B cell (primary cell): ENCODE results near the gene EFNA3. TPM values are rescaled to one million over a fixed set of nuclear protein-coding genes. Genes with fewer than 3 reads are reported as not detected.

ENCODE experiments used
- ATAC-seq: fragments of 200-7000 bp; cut with Tn5 transposase; one replicate; pipeline ENCODE4 v1.10.0; 2021; ENCODE audit warnings: low read depth, mild to moderate bottlenecking, moderate number of reproducible peaks, moderate library complexity
- CTCF ChIA-PET: fragments of 350-600 bp; sonication (Branson Sonifier 250); formaldehyde crosslinking; loops from one replicate; lab custom pipeline; 2021; ENCODE audit warnings: antibody characterized with exemption, inconsistent platforms; lab: Charles Lee
- POLR2A ChIA-PET: fragments of 350-600 bp; sonication (Branson Sonifier 250); formaldehyde crosslinking; loops from one replicate; lab custom pipeline; 2021; ENCODE audit warnings: antibody characterized with exemption; lab: Charles Lee
- DNase-seq: peaks from one replicate; pipeline ENCODE4 v3.0.0; 2013
- H2AFZ ChIP-seq: 2 replicates; pipeline ENCODE4 v1.6.1; 2012; ENCODE audit warnings: mild to moderate bottlenecking, low read depth, low read length; ENCODE audit not compliant: insufficient read depth, poor library complexity, severe bottlenecking
- H3K27ac ChIP-seq, 2 donors: 1 replicate in 1 of 2; 2 replicates in 1 of 2; pipeline ENCODE4 v1.5.1; 2012 to 2013; ENCODE audit warnings: low read length in 2 of 2, mild to moderate bottlenecking in 2 of 2, moderate library complexity in 1 of 2
- H3K27me3 ChIP-seq, 4 experiments: fragments of 200-600 bp in 1 of 4; sonication (generic) in 1 of 4; replicated peaks in 1 of 4; 1 replicate in 2 of 4; 2 replicates in 2 of 4; pipeline versions ENCODE4 v1.6.1 to v1.7.0; 2013 to 2016; ENCODE audit warnings: low read length in 3 of 4, mild to moderate bottlenecking in 2 of 4, mixed read lengths in 1 of 4, moderate library complexity in 1 of 4; ENCODE audit not compliant: insufficient read depth in 4 of 4, control insufficient read depth in 3 of 4; ENCODE audit errors: control extremely low read depth in 1 of 4
- H3K36me3 ChIP-seq, 2 experiments: replicated peaks in 1 of 2; 1 replicate in 1 of 2; 2 replicates in 1 of 2; pipeline versions ENCODE4 v1.6.1 to v1.7.1; 2013; ENCODE audit warnings: low read length in 1 of 2; ENCODE audit not compliant: insufficient read depth in 2 of 2, control insufficient read depth in 1 of 2; ENCODE audit errors: control extremely low read depth in 1 of 2, extremely low read depth in 1 of 2
- H3K4me1 ChIP-seq, 2 donors: fragments of 200-600 bp in 1 of 2; sonication (generic) in 1 of 2; 1 replicate in 1 of 2; 2 replicates in 1 of 2; pipeline versions ENCODE4 v1.5.1 to v1.6.1; 2013 to 2017; ENCODE audit warnings: low read length in 2 of 2; ENCODE audit not compliant: control insufficient read depth in 2 of 2, insufficient read depth in 2 of 2
- H3K4me2 ChIP-seq: replicated peaks from 2 replicates; pipeline ENCODE3; 2012; ENCODE audit warnings: mild to moderate bottlenecking, low read depth, low read length; ENCODE audit not compliant: poor library complexity, severe bottlenecking
- H3K4me3 ChIP-seq, 5 experiments: fragments of 200-600 bp in 1 of 5; sonication (generic) in 1 of 5; 1 replicate in 3 of 5; 2 replicates in 2 of 5; pipeline versions ENCODE4 v1.5.1 to v1.7.0; 2011 to 2016; ENCODE audit warnings: low read length in 4 of 5, mild to moderate bottlenecking in 4 of 5, low read depth in 2 of 5, control low read depth in 1 of 5, moderate library complexity in 1 of 5; ENCODE audit not compliant: insufficient read depth in 1 of 5; ENCODE audit errors: control extremely low read depth in 1 of 5, extremely low read depth in 1 of 5
- H3K79me2 ChIP-seq: fragments of 200-600 bp; sonication (generic); one replicate; pipeline ENCODE4 v1.6.0; 2016; ENCODE audit warnings: low read length; ENCODE audit not compliant: control insufficient read depth, insufficient read depth
- H3K9ac ChIP-seq: fragments of 200-600 bp; sonication (generic); 2 replicates; pipeline ENCODE4 v1.6.1; 2017; ENCODE audit warnings: mild to moderate bottlenecking, low read length, moderate library complexity
- H3K9me3 ChIP-seq, 3 donors: one replicate each; pipeline versions ENCODE4 v1.6.1 to v1.7.1; 2013; ENCODE audit warnings: low read length in 2 of 3; ENCODE audit not compliant: control insufficient read depth in 2 of 3, insufficient read depth in 1 of 3; ENCODE audit errors: control extremely low read depth in 1 of 3
- H4K20me1 ChIP-seq: 2 replicates; pipeline ENCODE4 v1.6.0; 2012; ENCODE audit warnings: mild to moderate bottlenecking, low read length; ENCODE audit not compliant: insufficient read depth, control insufficient read depth, poor library complexity, severe bottlenecking
- H3K27ac Mint-ChIP-seq: one replicate; pipeline ENCODE4 v1.8.0; 2021; ENCODE audit warnings: mixed read lengths
- H3K27me3 Mint-ChIP-seq: one replicate; pipeline ENCODE4 v1.8.0; 2021; ENCODE audit warnings: mixed read lengths
- H3K4me1 Mint-ChIP-seq: one replicate; pipeline ENCODE4 v1.8.0; 2021; ENCODE audit warnings: mixed read lengths
- H3K4me3 Mint-ChIP-seq: one replicate; pipeline ENCODE4 v1.8.0; 2021; ENCODE audit warnings: mixed read lengths
- H3K9me3 Mint-ChIP-seq: one replicate; pipeline ENCODE4 v1.8.0; 2022; ENCODE audit warnings: mixed read lengths; ENCODE audit not compliant: insufficient read depth
- CTCF ChIP-seq: fragments of 200-600 bp; IDR thresholded peaks from one replicate; pipeline ENCODE4 v1.8.0; 2022; ENCODE audit warnings: antibody characterized with exemption, mild to moderate bottlenecking
- EZH2 ChIP-seq: IDR thresholded peaks from 2 replicates; pipeline ENCODE4 v1.6.1; 2012; ENCODE audit warnings: borderline replicate concordance, low read depth, mild to moderate bottlenecking, moderate library complexity, low read length; ENCODE audit not compliant: insufficient read depth, poor library complexity, severe bottlenecking
- WGBS: methylation state at CpG from one replicate; pipeline ENCODE4 v1.1.5; 2013; ENCODE audit warnings: missing lambda C conversion rate; ENCODE audit not compliant: insufficient coverage; 5-methylcytosine and 5-hydroxymethylcytosine counted together
- intact Hi-C: fragments of 100-400 bp; cut with micrococcal nuclease; formaldehyde crosslinking; loops from one replicate; pipeline ENCODE4 v1.10.0; 2022
- polyA plus RNA-seq: library from polyadenylated mRNA; depleted of rRNA; stranded (reverse); fragments of >200 nt; gene quantifications from 2 replicates; pipeline ENCODE4 v1.2.3, GENCODE V29; 2012
- total RNA-seq, 2 donors: library from RNA; stranded (reverse); fragments of 120-200 nt in 1 of 2; gene quantifications; 1 replicate in 1 of 2; 2 replicates in 1 of 2; pipeline versions ENCODE4 v1.2.3 to v1.2.4, GENCODE V29; 2013 to 2022

Gene EFNA3
- total and polyA plus RNA-seq, 2 donors (not counting 1 experiment from before 2014, with no cell fraction given) = 1.6 to 3.2 TPM

GRCh38 chr1:155099331-155099730, 20.7 kb downstream of the EFNA3 start:
- CTCF ChIA-PET = interaction anchor here (1.4 to 3.0 kb wide), 2 partner anchors 68 to 73 kb away, joined by 5 to 11 read pairs; partner anchors contain the start of gene KRTCAP2
- no peak for ATAC-seq
- POLR2A ChIA-PET = no interaction called here

GRCh38 chr1:155103325-155103724, 24.7 kb downstream of the EFNA3 start:
- Mint-ChIP-seq H3K27ac (no peak overlapping the region), H3K4me1 (no peaks in the 10 kb centered on the region), H3K27me3 (no peaks in the 10 kb centered on the region), H3K9me3 (no peaks in the 10 kb centered on the region), H3K4me3 (no peak overlapping the region)
- no peak for DNase-seq
- WGBS = 0% methylated on average over 1 of the region's 9 CpGs
- Histone ChIP-seq H3K9ac (no peak overlapping the region), H4K20me1 (no peaks in the 10 kb centered on the region), H2AFZ (no peak overlapping the region), H3K79me2 (no peaks in the 10 kb centered on the region), H3K4me1 (no peaks in the 10 kb centered on the region), H3K4me3 (no peak overlapping the region), H3K36me3 (no peaks in the 10 kb centered on the region), H3K27me3 (no peaks in the 10 kb centered on the region), H3K9me3 (no peaks in the 10 kb centered on the region), H3K4me2 (no peak overlapping the region), H3K27ac (no peak overlapping the region)
- TF ChIP-seq CTCF (no peak), EZH2 (no peak)
- ChIA-PET CTCF (interaction anchor here (2.0 kb wide), 1 partner anchor 12 kb away, joined by 10 read pairs; no protein-coding TSS in a partner anchor), POLR2A (no interaction called here)
- intact Hi-C loops = no loop called here
- ATAC-seq = no peak

More at GRCh38 chr1:155099331-155099730, 20.7 kb downstream of the EFNA3 start:
- no peak for TF ChIP-seq EZH2
- no peak for TF ChIP-seq CTCF
- Mint-ChIP-seq H3K27ac (no peak overlapping the region), H3K27me3 (peaks cover 12% of the 10 kb centered on the region), H3K4me1 (no peaks in the 10 kb centered on the region), H3K9me3 (no peaks in the 10 kb centered on the region), H3K4me3 (no peak overlapping the region)
- Histone ChIP-seq H3K36me3 (no peaks in the 10 kb centered on the region), H3K27me3 (peaks cover 0 to 5% (median 3%) of the 10 kb centered on the region in 4 experiments), H3K9me3 (peaks cover 0 to 3% (median 0%) of the 10 kb centered on the region in 3 donors), H3K4me3 (no peak overlapping the region), H2AFZ (no peak overlapping the region), H3K79me2 (no peaks in the 10 kb centered on the region), H3K27ac (no peak overlapping the region), H4K20me1 (no peaks in the 10 kb centered on the region), H3K4me1 (peaks cover 1 to 2% of the 10 kb centered on the region in 2 donors), H3K9ac (no peak overlapping the region), H3K4me2 (no peak overlapping the region)
- intact Hi-C loops = no loop called here
- 74% methylated on average over 4 of the region's 7 CpGs for WGBS
- DNase-seq = no peak
